ENCODE measurements around the gene ANKRD29.

ANKRD29 gene

GRCh38 chr18:23683671-23684070 lies 21.0 kb upstream of the ANKRD29 start:
- FAIRE-seq = no peak

GRCh38 chr18:23683155-23683554 lies 20.4 kb upstream of the ANKRD29 start:
- no peak for FAIRE-seq

- FAIRE-seq = no peak
Observed at GRCh38 chr18:23682472-23682871, 19.8 kb upstream of the ANKRD29 start.

GRCh38 chr18:23682045-23682444 lies 19.3 kb upstream of the ANKRD29 start:
- FAIRE-seq = no peak

GRCh38 chr18:23675896-23676295 lies 13.2 kb upstream of the ANKRD29 start:
- no peak for FAIRE-seq

GRCh38 chr18:23675236-23675635 lies 12.5 kb upstream of the ANKRD29 start:
- no peak for FAIRE-seq

GRCh38 chr18:23673725-23674124 lies 11.0 kb upstream of the ANKRD29 start:
- no peak for FAIRE-seq

GRCh38 chr18:23671564-23671963 lies 8.9 kb upstream of the ANKRD29 start:
- FAIRE-seq = no peak

- no peak for FAIRE-seq
Observed at GRCh38 chr18:23669804-23670405, 7.2 kb upstream of the ANKRD29 start.

- no peak for FAIRE-seq
Observed at GRCh38 chr18:23669202-23669766, 6.6 kb upstream of the ANKRD29 start.

GRCh38 chr18:23668731-23669130 lies 6.0 kb upstream of the ANKRD29 start:
- no peak for FAIRE-seq

- no peak for FAIRE-seq
Observed at GRCh38 chr18:23667114-23667513, 4.4 kb upstream of the ANKRD29 start.

GRCh38 chr18:23664674-23665073 lies 2.0 kb upstream of the ANKRD29 start:
- no peak for FAIRE-seq

- no peak for FAIRE-seq
Observed at GRCh38 chr18:23661735-23662308, 889 bp downstream of the ANKRD29 start.

GRCh38 chr18:23658285-23658684 lies 4.4 kb downstream of the ANKRD29 start:
- no peak for FAIRE-seq

- no peak for FAIRE-seq
Observed at GRCh38 chr18:23652232-23652631, 10.5 kb downstream of the ANKRD29 start.

- no peak for FAIRE-seq
Observed at GRCh38 chr18:23650968-23651927, 11.5 kb downstream of the ANKRD29 start.

GRCh38 chr18:23648940-23649607 lies 13.6 kb downstream of the ANKRD29 start:
- no peak for FAIRE-seq

- no peak for FAIRE-seq
Observed at GRCh38 chr18:23648456-23648855, 14.3 kb downstream of the ANKRD29 start.

GRCh38 chr18:23646282-23646681 lies 16.4 kb downstream of the ANKRD29 start:
- no peak for FAIRE-seq

- FAIRE-seq = no peak
Observed at GRCh38 chr18:23645568-23646175, 17.0 kb downstream of the ANKRD29 start.

- no peak for FAIRE-seq
Observed at GRCh38 chr18:23643815-23644490, 18.8 kb downstream of the ANKRD29 start.

Measured in colon (tissue), 2 donors.